Liver (tissue), 9 donors: ENCODE results near the gene MRTFB. TPM values are rescaled to one million over a fixed set of nuclear protein-coding genes. Genes with fewer than 3 reads are reported as not detected.

Experiments used
- DNase-seq: peaks from one replicate; pipeline ENCODE4 v3.0.0-alpha.2; 2017; ENCODE audit warnings: low spot score
- H3K27ac ChIP-seq, 2 donors: one replicate each; pipeline ENCODE4 v1.7.0; 2013; ENCODE audit warnings: inconsistent platforms in 2 of 2, low read length in 2 of 2, control low read depth in 1 of 2, low read depth in 1 of 2, mild to moderate bottlenecking in 1 of 2
- H3K27me3 ChIP-seq, 4 donors: one replicate each; pipeline versions ENCODE4 v1.6.1 to v1.7.0; 2013; ENCODE audit warnings: low read length in 3 of 4, inconsistent platforms in 1 of 4, mild to moderate bottlenecking in 1 of 4, moderate library complexity in 1 of 4; ENCODE audit not compliant: control insufficient read depth in 4 of 4, insufficient read depth in 4 of 4
- H3K36me3 ChIP-seq, 4 donors: one replicate each; pipeline versions ENCODE4 v1.6.1 to v1.7.0; 2013; ENCODE audit warnings: low read length in 3 of 4, mild to moderate bottlenecking in 3 of 4, low read depth in 1 of 4, moderate library complexity in 1 of 4; ENCODE audit not compliant: control insufficient read depth in 4 of 4, insufficient read depth in 3 of 4
- H3K4me1 ChIP-seq, 4 donors: one replicate each; pipeline versions ENCODE4 v1.6.1 to v1.7.0; 2013; ENCODE audit warnings: low read length in 3 of 4, mild to moderate bottlenecking in 3 of 4, moderate library complexity in 1 of 4; ENCODE audit not compliant: control insufficient read depth in 4 of 4, insufficient read depth in 4 of 4
- H3K4me3 ChIP-seq, 3 donors: one replicate each; pipeline versions ENCODE4 v1.6.1 to v1.7.0; 2013; ENCODE audit warnings: low read length in 3 of 3, control low read depth in 1 of 3, low read depth in 1 of 3, mild to moderate bottlenecking in 1 of 3
- H3K9ac ChIP-seq, 2 donors: one replicate each; pipeline ENCODE4 v1.7.0; 2013; ENCODE audit warnings: low read length in 2 of 2, mild to moderate bottlenecking in 2 of 2, moderate library complexity in 2 of 2, control low read depth in 1 of 2, low read depth in 1 of 2
- H3K9me3 ChIP-seq, 4 donors: one replicate each; pipeline versions ENCODE4 v1.6.1 to v1.7.0; 2013; ENCODE audit warnings: low read length in 3 of 4; ENCODE audit not compliant: control insufficient read depth in 4 of 4
- ATF3 ChIP-seq: IDR thresholded peaks from 2 replicates; pipeline ENCODE4 v1.6.1; 2016; ENCODE audit warnings: antibody characterized with exemption
- CTCF ChIP-seq: fragments of 150-350 bp; IDR thresholded peaks from 2 replicates; pipeline ENCODE4 v1.5.1; 2017; ENCODE audit warnings: improper control_type of control experiment, low read depth, low read length; ENCODE audit not compliant: missing input control
- EGR1 ChIP-seq, 2 donors: IDR thresholded peaks; 2 replicates each; pipeline ENCODE4 v1.6.1; 2016 to 2018; ENCODE audit warnings: antibody characterized with exemption in 2 of 2, low read depth in 2 of 2
- FOXA1 ChIP-seq: IDR thresholded peaks from 2 replicates; pipeline ENCODE4 v1.6.1; 2016; ENCODE audit warnings: antibody characterized with exemption
- FOXA2 ChIP-seq: IDR thresholded peaks from 2 replicates; pipeline ENCODE4 v1.6.1; 2016; ENCODE audit warnings: antibody characterized with exemption
- GABPA ChIP-seq, 2 donors: IDR thresholded peaks in 1 of 2; conservative IDR thresholded peaks in 1 of 2; 2 replicates each; pipeline ENCODE4 v1.6.1; 2016; ENCODE audit warnings: antibody characterized with exemption in 2 of 2, mild to moderate bottlenecking in 1 of 2, moderate library complexity in 1 of 2
- HNF4A ChIP-seq, 2 donors: conservative IDR thresholded peaks; 2 replicates each; pipeline ENCODE4 v1.6.1; 2016; ENCODE audit warnings: antibody characterized with exemption in 2 of 2, mild to moderate bottlenecking in 2 of 2
- HNF4G ChIP-seq: IDR thresholded peaks from 2 replicates; pipeline ENCODE4 v1.6.1; 2016; ENCODE audit warnings: antibody characterized with exemption
- JUND ChIP-seq, 2 donors: IDR thresholded peaks; 2 replicates each; pipeline ENCODE4 v1.6.1; 2016; ENCODE audit warnings: antibody characterized with exemption in 2 of 2
- MAX ChIP-seq: IDR thresholded peaks from 2 replicates; pipeline ENCODE4 v1.6.1; 2016; ENCODE audit warnings: antibody characterized with exemption
- NR2F2 ChIP-seq: IDR thresholded peaks from 2 replicates; pipeline ENCODE4 v1.6.1; 2016; ENCODE audit warnings: antibody characterized with exemption
- RAD21 ChIP-seq, 2 donors: IDR thresholded peaks; 2 replicates each; pipeline ENCODE4 v1.6.1; 2016; ENCODE audit warnings: antibody characterized with exemption in 2 of 2, mild to moderate bottlenecking in 2 of 2
- REST ChIP-seq: IDR thresholded peaks from 2 replicates; pipeline ENCODE4 v1.6.1; 2016; ENCODE audit warnings: antibody characterized with exemption, mild to moderate bottlenecking
- RXRA ChIP-seq, 2 donors: IDR thresholded peaks; 2 replicates each; pipeline ENCODE4 v1.6.1; 2017 to 2018; ENCODE audit warnings: antibody characterized with exemption in 2 of 2, mild to moderate bottlenecking in 1 of 2
- SP1 ChIP-seq: IDR thresholded peaks from 2 replicates; pipeline ENCODE4 v1.6.1; 2018; ENCODE audit warnings: antibody characterized with exemption, mild to moderate bottlenecking
- TAF1 ChIP-seq: conservative IDR thresholded peaks from 2 replicates; pipeline ENCODE4 v1.6.1; 2016; ENCODE audit warnings: antibody characterized with exemption, mild to moderate bottlenecking
- YY1 ChIP-seq: IDR thresholded peaks from 2 replicates; pipeline ENCODE4 v1.6.1; 2016; ENCODE audit warnings: antibody characterized with exemption, mild to moderate bottlenecking
- ZBTB33 ChIP-seq: IDR thresholded peaks from 2 replicates; pipeline ENCODE4 v1.6.1; 2016; ENCODE audit warnings: antibody characterized with exemption
- WGBS: extraction: QIAGEN DNeasy Blood & Tissue Kit; methylation state at CpG from one replicate; pipeline ENCODE4 v1.1.7; 2013; 5-methylcytosine and 5-hydroxymethylcytosine counted together
- polyA plus RNA-seq, 2 donors: library from polyadenylated mRNA; stranded (reverse) in 1 of 2; unstranded in 1 of 2; fragments of 200-250 nt in 1 of 2; fragments of >200 nt in 1 of 2; fragmentation: Nextera tagmentation in 1 of 2; extraction: Ambion mirVana in 1 of 2; gene quantifications; one replicate each; pipeline versions ENCODE4 v1.2.1 to v1.2.3, GENCODE V29; 2013 to 2015
- total RNA-seq, 2 donors: library from RNA; depleted of rRNA; stranded (reverse); fragments of >200 nt; gene quantifications; one replicate each; pipeline ENCODE4 v1.2.3, GENCODE V29; 2014
- donor health status: healthy.
- donor health status: healthy.
- donor health status: healthy.
- donor health status: healthy.
- donor health status: healthy.

Gene MRTFB
- total and polyA plus RNA-seq, 4 donors = 4.1 to 14.2 (median 5.8) TPM

GRCh38 chr16:14097182-14097959 is 26.3 kb downstream of the MRTFB start:
- H3K4me3 ChIP-seq = no peak overlapping the region
- no peaks in the 10 kb centered on the region for H3K36me3 ChIP-seq
- H3K27ac ChIP-seq = peak overlapping the region; percentile 37 to 67
- no peak overlapping the region for H3K9ac ChIP-seq
- TF ChIP-seq ATF3 (no peak), RXRA (IDR thresholded peaks at IDR 0.05) (peak; percentile 45 to 77), HNF4A (conservative IDR thresholded peaks at IDR 0.05) (peak in 1 of 2 donors; percentile 38), JUND (IDR thresholded peaks at IDR 0.05) (no peak), GABPA (IDR thresholded peaks at IDR 0.05 in 1 of 2, conservative IDR thresholded peaks at IDR 0.05 in 1 of 2) (no peak), REST (peak; percentile 18), HNF4G (no peak), RAD21 (IDR thresholded peaks at IDR 0.05) (peak in 1 of 2 donors; percentile 12), EGR1 (IDR thresholded peaks at IDR 0.05; ENCODE audit: low read depth in 2 of 2) (no peak), FOXA2 (no peak), TAF1 (no peak), FOXA1 (no peak), MAX (no peak), SP1 (peak; percentile 73), CTCF (no peak), ZBTB33 (no peak), YY1 (no peak), NR2F2 (no peak)
- H3K27me3 ChIP-seq = no peaks in the 10 kb centered on the region
- no peaks in the 10 kb centered on the region for H3K9me3 ChIP-seq
- 49% methylated on average over 4 of the region's 4 CpGs for WGBS
- no peak for DNase-seq
- peaks cover 6 to 21% (median 15%) of the 10 kb centered on the region in 4 donors for H3K4me1 ChIP-seq
